HL-60 (cell line): ENCODE measurements around the gene TTLL11.

Experiments used
- GABPA ChIP-seq: IDR thresholded peaks from 2 replicates; pipeline ENCODE4 v1.6.1; 2012; ENCODE audit warnings: low read depth
- POLR2AphosphoS5 ChIP-seq: IDR thresholded peaks from 2 replicates; pipeline ENCODE4 v1.6.1; 2012; ENCODE audit warnings: low read depth
- SPI1 ChIP-seq: IDR thresholded peaks from 2 replicates; pipeline ENCODE4 v1.6.1; 2012; ENCODE audit warnings: low read depth, mild to moderate bottlenecking, borderline replicate concordance
- TF ChIP-seq, protein P1 (sequence below): IDR thresholded peaks from one replicate; pipeline ENCODE4 v1.5.1; 2011; ENCODE audit warnings: low read length, control low read depth, inconsistent platforms; ENCODE audit not compliant: insufficient read depth
- TF ChIP-seq, protein P2 (sequence below): IDR thresholded peaks from 2 replicates; pipeline ENCODE4 v1.6.1; 2012; ENCODE audit warnings: low read depth; ENCODE audit not compliant: insufficient replicate concordance

DNA sequence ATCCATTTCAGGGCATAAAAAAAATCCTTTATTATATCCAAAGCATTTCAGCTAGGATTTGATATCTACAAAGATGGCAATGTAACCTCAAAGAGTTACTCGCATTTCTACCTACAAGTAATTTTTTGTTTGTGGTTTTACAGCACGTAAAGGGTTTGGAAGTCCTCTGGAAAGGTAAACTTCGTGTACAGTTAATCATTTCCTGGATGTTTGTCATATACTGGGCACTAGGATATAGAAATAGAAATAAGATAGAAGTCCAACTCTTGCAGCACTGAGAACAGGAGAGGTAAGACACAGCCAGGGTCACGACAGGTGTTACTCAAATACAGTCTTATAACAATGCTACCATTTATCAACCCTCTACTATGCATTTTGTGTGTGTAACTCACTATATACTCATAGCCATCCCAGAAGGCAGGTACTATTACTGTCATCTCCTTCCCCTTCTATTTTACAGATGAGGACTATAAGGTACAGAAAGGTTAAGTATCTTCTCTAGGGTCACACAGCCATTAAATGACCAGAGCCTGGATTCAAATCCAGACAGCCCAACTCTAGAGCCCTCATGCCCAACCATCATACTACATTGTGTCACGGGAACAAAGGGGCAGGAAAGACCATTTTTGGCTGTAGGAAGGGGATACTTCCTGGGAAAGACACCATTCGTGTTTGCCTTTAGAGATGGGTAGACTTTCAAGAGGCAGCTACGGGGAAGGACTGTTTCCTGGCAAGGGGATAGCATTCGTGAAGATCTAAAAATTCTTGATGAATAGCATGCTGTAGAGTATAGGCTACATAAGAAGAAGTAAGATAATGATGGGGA lies 47.5 kb upstream of the TTLL11 start:
- TF ChIP-seq, protein P1, sequence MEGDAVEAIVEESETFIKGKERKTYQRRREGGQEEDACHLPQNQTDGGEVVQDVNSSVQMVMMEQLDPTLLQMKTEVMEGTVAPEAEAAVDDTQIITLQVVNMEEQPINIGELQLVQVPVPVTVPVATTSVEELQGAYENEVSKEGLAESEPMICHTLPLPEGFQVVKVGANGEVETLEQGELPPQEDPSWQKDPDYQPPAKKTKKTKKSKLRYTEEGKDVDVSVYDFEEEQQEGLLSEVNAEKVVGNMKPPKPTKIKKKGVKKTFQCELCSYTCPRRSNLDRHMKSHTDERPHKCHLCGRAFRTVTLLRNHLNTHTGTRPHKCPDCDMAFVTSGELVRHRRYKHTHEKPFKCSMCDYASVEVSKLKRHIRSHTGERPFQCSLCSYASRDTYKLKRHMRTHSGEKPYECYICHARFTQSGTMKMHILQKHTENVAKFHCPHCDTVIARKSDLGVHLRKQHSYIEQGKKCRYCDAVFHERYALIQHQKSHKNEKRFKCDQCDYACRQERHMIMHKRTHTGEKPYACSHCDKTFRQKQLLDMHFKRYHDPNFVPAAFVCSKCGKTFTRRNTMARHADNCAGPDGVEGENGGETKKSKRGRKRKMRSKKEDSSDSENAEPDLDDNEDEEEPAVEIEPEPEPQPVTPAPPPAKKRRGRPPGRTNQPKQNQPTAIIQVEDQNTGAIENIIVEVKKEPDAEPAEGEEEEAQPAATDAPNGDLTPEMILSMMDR: no peak
- TF ChIP-seq, protein P2, sequence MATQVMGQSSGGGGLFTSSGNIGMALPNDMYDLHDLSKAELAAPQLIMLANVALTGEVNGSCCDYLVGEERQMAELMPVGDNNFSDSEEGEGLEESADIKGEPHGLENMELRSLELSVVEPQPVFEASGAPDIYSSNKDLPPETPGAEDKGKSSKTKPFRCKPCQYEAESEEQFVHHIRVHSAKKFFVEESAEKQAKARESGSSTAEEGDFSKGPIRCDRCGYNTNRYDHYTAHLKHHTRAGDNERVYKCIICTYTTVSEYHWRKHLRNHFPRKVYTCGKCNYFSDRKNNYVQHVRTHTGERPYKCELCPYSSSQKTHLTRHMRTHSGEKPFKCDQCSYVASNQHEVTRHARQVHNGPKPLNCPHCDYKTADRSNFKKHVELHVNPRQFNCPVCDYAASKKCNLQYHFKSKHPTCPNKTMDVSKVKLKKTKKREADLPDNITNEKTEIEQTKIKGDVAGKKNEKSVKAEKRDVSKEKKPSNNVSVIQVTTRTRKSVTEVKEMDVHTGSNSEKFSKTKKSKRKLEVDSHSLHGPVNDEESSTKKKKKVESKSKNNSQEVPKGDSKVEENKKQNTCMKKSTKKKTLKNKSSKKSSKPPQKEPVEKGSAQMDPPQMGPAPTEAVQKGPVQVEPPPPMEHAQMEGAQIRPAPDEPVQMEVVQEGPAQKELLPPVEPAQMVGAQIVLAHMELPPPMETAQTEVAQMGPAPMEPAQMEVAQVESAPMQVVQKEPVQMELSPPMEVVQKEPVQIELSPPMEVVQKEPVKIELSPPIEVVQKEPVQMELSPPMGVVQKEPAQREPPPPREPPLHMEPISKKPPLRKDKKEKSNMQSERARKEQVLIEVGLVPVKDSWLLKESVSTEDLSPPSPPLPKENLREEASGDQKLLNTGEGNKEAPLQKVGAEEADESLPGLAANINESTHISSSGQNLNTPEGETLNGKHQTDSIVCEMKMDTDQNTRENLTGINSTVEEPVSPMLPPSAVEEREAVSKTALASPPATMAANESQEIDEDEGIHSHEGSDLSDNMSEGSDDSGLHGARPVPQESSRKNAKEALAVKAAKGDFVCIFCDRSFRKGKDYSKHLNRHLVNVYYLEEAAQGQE: no peak
- TF ChIP-seq POLR2AphosphoS5 (no peak), SPI1 (no peak), GABPA (no peak)
